NCI-H774 (cell line): ENCODE data around the gene WHRN.

Experiments used
- DNase-seq: peaks from one replicate; lab custom pipeline; 2025; lab: John Stamatoyannopoulos, UW

Gene WHRN

DNA sequence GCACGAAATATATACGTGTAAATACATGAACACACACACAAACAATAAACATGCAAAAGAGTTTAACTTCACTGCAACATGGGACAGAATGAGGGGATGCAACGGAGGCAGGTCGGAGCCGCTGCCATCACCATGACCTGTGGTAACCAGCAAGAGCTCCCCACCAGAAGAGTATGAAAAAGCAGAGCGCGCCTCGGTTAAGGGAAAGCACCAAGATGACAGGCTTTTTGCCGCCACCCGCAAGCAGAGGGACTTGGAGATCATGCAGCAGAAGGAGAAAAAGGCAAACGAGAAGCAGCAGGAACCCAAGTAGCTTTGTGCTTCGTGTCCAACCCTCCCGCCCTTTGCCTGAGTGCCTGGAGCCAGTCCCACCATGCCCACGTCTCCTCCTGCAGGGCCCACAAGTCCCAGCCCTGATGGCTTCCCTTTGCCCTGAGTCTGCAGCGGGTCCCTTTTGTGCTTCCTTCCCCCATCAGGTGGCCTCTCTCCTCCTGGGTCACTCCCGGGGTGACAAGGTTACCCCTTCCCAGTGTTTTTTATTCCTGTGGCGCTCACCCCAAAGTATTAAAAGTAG lies 13.8 kb downstream of the WHRN start:
- DNase-seq: no peak

DNA sequence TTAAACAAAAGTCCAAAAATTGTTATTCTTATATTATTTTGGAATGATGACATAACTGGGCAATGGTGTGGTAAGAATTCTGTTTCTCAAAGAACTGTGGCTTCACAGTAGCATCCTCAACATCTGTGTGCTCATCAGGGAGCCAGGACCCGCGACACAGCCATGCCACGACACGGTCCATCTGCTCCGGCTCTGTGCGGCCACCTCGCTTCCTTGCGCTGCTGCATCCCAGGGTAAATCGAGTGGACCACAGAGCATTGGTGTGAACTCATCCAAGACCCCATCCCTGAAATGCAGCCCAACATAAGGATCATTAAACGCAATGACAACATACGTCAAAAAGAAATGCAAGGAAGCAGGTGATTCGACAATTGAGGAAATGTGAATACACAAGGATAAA lies 15.3 kb downstream of the WHRN start:
- DNase-seq: no peak

DNA sequence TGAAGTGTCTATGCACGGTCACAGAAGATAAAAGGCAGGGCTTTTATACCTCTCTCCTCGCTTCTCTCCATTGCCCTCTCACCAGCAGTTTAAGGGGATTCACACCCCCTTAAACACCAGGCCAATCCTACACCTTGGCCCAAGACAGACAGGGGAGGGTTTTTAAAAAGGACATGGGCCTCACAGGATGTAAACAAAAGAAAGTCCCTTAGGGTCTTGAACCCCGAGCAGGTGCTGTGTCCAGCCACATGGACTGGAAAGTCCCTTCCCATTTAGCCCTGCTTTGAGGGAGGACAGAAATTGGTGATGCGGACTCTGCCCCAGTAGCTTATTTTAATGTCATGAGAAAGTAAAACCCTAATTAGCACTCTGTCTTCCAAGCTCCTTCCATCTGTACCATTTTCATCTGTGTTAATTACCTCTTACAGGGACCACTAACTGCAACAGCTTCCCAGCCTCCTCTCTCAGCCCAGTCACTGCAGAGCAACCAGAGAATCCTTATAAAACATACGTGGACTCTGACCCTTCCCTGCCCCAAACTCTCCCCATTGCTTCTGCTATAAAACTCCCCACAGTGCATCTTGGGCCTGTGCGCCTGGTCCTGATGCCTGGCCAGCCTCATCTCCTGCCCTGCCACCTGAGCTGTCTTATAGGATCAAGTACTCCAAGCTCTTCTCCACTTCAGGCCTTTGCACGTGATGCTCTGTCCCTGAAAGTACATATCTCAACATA lies 16.7 kb downstream of the WHRN start:
- DNase-seq: no peak

DNA sequence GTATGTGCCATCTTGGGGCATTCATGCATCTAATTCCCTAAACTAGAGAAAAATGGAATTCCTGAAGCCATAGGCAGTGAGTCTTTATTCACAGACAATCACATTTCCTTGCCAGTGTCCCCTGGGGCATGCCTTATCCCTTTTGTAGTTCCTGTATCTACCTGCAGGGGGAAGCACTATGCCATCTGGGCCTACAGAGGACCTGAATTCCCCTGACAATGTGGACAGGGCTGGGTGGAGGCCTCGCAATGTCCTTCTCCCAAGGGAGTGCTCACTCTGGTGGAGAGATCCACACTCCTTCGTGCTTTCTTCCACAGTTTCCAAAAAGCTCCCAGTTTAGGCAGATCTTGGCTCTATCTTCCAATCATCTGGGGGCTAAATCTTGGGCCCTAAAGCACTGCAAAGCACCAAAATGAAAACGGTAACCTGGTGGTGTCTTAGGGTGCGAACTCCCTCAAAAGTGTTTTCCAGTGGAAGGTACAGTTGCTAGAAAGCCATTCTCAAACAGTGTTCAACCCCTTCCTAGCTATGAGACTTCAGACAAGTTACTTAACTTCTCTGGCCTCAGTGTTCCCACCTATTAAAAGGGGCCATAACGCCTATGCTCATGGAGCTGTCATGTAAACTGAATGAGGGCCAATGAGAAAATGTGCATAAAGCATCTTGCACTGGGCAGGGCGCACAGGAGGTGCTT lies 17.5 kb downstream of the WHRN start:
- peak; percentile 48 for DNase-seq

DNA sequence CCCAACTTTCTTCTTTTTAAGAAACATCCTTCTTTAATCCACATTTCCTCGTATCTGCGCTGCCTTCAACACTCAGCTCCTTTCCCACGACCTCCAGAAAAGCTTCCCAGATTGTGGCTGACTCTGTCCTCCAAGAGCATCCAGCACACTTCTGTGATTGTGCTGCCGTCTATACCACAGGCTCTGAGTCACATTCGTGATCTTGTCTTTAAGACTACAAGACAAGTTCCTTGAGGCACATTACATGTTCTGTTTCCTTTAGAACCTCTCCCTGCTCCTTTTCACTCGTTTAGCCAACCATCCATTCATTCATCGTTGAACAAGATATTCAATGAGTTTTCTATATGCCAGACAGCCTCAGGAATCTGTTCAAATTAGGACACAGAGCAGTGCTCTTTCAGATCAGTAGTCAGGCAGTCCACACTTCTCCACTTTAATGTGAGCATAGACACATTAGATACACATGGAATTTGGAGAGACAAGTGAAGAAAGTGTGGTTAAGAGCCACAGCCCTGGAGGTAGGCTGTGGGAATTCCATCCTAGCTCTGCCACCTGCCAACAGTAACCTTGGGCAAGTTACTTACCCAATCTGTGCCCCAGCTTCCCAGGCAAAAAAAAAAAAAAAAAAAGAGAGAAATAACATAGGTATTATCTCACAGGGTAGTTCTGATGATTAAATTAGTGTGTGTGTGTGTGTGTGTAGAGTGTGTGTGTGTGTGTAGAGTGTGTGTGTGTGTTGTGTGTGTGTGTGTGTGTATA lies 18.9 kb downstream of the WHRN start:
- DNase-seq: no peak

DNA sequence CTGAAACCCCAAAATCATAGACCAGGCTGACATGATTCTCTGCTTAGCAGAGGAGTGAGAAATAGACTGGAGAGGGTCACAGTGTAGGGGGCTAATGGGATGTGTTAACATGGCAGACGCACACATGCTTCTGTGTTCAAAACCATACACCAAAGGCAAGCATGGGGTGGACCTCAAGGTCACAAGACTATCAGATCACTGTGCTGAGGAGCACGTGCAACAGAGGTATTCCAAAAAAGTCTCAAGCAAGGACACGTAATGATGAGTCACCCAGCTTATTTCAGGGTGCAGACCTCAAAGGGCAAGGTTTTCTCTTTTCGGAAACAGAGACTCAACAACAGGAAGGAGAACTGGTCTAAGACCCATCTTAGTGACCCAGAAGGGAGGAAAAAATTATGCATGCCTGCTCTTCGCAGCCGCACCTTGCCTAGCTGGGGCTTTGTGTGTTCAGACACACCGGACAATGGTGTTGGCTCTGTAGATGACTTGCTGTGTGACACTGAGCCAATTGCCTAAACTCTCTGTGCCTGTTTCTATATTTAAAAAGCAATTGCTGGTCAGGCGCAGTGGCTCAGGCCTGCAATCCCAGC lies 20.3 kb downstream of the WHRN start:
- DNase-seq: no peak

DNA sequence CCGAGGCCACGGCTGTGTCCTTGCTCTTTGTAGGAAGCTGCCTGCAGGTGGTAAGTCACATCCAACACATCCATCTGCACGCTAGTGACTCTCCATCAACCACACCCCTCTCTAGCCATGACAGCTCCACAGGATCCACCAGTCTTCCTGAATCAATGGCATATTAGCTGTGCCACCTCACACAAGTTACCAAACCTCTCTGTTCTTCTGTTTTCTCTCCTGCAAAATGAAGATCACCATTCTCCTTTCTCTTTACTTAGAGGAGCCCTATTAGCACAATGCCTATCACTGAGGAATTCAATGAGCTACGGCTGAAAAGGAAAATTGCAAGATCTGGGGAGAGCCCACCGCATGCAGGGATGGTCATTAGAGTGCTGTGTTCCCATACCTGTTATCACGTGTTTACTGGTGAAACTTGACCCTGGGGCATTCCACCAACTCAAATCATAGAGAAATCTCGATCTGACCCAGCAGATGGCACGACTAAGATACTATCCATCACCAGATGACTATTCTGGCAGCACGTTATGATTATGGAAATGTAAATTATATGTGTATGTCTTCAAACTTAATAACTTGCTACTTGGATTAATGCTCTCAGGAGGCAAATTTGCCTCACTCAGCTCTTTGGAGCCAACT lies 20.9 kb downstream of the WHRN start:
- DNase-seq: no peak

DNA sequence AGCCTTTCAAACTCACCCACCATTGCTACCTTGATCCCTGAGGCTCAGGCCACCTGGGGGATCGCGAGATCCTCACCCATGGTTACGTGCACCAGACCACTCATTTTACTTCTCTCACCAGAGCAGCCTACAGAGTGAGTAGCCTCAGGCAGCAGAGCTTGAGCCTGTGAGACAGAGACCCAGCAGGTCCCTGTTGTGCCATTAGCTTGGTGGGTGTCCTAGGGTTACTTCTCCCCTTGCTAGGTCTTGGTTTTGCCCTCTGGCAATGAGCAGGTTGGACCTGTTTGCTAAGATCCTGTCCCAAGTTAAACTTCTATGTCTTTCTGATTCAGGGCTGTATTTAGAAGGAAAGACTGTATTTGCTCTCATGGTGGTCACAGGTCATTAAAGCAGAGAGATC lies 21.8 kb downstream of the WHRN start:
- no peak for DNase-seq

DNA sequence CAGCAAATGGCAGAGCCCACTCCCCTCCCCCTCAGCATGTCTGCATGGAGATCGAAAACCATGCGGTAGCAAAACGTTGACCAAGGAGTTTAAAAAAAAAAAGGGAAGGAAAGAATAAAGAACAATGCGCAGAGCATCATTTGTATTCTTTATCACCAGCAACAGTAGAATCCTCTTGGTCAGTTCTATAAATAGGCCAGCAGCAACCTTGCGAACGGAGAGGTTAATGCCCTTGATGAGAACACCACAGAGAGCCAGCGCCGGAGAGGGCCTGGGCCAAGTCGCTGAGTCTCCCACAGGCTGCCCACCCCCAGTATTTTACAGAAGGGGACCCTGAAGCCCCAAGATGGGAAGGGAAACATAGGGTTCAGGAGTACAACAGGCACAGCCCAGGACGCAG lies 22.7 kb downstream of the WHRN start:
- no peak for DNase-seq

DNA sequence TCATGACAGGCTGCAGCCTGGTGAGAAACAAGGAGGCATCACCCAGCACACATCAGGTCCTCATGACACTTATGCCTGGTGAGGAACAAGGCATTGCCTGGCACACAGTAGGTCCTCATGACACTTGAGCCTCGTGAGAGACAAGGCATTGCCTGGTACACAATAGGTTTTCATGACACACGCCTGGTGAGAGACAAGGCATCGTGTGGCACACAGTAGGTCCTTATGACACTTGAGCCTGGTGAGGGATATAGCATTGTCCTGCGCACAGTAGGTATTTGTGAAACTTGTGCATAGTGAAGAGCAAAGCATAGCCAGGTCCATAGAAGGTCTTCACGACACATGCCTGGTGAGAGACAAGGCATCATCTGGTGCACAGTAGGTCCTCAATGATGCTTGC lies 23.5 kb downstream of the WHRN start:
- no peak for DNase-seq

DNA sequence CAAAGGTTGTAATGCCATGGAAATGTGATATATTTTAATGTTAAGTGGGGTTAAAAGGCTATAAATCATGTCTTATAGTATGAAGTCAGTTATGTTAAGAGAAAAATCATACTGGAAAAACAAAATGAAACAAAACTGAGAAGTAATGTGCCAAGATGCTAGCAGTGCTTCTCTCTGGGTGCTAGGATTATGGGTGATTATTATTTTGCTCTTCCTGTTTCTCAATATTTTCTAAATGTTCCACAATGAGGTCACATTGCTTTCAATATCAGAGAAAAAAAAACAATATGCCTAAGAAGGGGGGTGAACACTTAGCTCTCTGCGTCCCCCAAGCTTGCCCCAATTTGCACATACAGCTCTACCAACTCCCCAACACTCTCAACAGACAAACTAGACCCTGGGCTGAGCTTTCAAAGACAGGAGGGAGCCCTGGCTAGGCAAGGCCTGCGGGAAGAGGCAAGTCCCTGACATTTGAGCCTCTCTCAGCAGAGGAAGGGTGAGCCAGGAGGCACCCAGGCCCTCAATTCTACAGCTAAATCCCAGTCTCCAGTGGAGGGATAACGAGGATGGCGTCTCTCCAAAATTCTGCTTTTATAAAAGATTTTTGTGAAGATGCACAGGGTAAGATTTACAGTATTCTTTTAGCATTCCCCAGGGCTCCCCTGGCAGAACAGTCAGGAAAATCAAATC lies 24.4 kb downstream of the WHRN start:
- no peak for DNase-seq

DNA sequence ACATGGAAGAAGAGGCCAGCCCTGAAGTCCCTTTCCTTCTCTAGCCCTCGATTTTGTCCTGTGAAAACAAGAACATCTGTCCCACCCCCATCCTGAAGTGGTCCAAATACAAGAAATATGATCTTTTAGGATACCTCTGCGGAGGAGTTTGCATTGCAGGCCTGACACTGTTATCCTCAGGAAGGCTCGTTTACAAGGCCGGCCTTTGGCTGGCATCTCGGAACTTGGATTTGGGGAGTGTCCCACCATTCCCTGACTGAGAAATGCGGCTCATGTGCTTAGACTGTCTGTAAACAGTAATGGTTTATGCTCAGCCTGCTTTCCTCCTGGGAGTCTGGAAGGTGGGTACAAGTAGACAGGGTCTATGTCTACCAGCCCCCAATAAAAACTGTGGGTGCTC lies 26.4 kb downstream of the WHRN start:
- DNase-seq: no peak

DNA sequence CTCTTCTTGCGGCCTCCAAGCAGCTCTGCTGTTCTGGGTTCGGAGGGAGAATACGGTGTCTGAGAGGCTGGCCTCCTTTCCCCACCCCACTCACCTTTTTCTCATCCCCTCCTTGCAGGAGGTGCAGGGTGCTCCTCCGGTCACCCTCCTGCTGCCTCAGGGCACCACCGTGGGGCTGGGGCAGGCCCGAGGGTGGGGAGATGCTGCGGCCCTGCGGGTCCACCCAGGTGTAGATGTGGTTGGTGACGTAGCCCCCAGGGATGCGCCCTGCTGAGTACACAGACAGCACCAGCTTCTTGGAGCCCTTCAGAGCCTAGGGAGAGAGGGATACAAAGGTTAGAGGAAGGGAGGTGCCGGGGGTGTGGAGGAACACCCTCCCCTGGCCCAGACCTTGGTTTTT lies 26.8 kb downstream of the WHRN start:
- DNase-seq: no peak

DNA sequence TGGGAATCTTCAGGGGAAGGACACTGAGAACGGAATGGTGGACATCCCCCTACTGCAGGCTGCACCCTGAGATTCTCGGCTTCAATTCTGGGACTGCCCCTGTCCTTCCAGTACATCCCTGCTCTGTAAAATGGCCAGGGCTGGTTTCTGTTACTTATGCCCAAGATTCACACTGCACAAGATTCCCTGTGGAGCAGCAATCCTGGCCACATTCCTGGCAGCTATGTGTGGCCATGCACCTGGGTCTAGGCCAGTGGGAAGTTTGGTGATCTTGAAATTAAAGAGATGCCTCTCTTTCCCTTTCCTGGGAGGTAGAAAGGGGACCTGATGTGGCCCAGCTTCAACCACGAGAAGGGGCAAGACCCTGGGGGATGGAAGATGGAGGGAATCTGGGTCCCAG lies 27.6 kb downstream of the WHRN start:
- DNase-seq: no peak

DNA sequence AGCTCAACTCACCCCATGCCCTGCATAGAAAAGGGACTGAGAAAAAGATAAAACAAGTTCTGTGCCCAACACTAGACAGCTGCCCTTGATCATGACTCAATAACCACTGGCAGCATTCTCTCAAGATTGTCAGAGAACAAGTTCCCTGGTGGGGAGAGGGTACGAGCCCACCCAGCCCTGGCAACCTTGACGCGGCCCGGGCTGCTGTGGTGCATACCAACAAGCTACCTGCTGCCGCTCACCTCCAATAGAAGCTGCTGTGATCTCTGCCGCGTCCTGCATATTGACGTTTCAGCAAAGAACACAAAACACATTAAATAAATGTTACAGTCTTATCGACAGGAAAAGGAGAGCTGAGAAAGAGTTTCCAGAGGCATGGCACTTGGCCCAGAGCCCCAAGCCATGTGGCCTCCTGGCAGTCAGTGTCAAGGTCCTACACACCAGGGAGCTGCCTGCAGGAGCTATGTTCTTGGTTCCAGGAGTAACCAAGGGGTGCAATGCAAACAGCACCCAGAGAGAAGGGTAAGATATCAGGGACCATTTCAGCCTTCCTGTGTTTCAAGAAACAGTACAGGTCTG lies 28.3 kb downstream of the WHRN start:
- DNase-seq: no peak

DNA sequence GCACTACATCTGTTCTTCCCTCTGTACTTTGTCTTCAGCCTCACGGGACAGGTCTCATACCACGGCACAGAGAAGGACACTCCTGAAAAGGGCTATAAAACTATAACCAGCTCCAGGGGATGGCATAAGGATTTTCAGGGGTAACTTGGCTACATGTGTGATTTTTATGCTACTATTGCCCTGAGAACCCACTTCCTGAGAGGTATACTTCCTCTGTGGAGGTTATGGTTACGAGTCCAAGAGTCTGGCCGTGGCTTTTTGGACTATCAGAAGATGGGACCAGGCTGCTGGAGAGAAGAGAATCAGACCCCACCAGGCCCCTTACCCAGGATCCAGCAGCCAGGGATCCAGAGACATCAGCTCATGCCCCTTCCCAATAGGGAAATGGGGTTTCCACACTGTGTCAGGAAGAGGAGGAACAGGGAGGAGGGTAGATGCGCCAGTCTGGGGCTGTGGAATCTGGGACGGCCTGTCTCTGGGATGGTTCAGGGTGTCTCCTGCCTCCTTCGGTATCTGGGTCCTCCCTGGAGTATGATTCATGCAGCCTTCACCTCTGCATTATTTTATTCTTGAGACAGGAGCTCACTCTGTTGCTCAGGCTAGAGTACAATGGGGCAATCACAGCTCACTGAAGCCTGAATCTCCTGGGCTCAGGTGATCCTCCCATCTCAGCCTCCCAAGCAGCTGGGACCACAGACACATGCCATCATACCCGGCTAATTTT lies 29.7 kb downstream of the WHRN start:
- DNase-seq: no peak

DNA sequence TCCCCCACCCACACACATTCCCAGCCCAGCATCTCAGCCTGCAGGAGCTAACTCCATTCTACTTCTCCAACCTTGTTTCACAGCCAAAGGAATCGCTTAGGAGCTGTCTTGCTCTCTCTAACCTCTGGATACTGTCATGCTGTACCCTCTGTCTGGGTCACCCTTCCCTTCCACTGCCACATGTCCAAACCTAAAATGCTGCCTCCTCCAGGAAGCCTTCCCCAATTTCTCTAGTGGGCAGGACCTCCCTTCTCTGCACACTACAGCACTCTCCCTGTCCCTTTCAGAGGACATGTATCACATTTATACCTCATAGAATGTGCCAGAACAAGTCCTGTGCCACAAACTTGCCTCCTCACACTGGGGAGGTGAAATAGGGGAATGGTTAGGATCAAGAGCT lies 30.8 kb downstream of the WHRN start:
- DNase-seq: no peak

DNA sequence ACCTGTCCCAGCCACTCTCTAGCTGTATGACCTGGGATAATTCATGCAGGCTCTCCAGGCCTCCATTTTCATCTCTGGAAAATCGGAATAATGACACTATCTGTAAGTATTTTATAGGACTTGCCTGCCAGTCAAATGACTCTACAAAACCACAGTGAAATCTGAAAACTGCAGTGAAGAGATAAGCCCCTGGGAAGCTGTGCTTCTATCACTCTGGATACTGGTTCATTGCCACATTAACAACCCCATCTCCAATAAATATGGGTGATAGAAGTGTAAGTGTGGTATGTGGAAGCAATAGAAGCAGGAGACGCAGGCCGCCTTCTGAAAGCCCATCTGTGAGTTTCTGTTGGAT lies 31.8 kb downstream of the WHRN start:
- DNase-seq: no peak

DNA sequence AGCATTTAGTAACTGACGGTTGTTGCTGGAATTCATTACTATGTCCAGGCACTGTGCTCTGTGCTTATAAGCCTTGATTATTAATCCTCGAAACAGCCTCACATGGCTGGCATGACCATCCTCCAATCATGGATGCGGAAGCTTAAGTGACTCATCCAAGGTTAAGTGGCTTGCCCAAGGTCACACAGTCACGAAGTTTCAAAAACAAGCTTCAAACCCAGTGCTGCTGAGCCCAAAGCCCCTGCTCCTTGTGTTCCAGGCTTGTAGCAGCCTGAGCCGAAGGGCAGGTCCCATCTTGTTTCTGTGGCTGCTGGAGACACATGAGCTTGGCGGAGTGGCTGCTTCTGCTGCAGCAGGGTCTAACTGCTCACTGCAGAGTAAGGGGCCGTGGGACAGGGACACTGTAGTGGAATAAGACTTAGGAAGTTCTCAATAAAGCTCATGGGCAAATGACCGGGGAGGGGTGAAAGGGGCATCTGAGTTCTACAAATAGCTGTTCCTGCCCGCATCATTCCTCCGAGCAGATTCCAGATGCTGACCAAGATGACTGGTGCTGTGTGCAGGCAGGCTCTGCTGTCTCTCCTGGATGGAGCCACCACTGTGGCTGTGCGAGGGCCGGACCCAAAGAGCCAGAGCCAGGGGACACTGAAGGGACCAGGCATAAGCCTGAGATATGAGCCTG lies 32.4 kb downstream of the WHRN start:
- DNase-seq: no peak

DNA sequence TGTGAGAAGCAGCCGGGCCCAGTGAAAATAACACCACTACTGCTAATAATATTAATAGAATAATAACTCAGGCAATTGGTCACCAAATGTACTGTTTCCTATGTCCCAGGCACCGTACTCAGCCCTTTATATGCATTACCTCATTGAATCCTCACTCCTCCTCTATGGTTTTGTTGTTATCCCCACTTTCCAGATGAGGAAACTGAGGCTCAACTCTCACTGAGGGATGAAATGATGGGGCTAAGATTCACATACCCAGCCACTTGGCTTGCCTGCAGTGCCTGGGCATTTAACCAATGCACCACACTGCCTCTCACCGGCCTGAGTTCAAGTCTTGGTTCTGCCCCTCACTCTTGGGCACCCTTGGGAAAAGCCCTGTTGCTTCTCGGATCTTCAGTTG lies 34.1 kb downstream of the WHRN start:
- DNase-seq: no peak
